ENCODE results near the gene NOCT. TPM values are rescaled to one million over a fixed set of nuclear protein-coding genes. Genes with fewer than 3 reads are reported as not detected.
A peak's percentile ranks its signal among the peaks of the same experiment; 100 is the strongest.

The NOCT gene
- polyA plus RNA-seq (2013, experiment 1 of 4): 6.8 TPM
- polyA plus RNA-seq (2013, experiment 2 of 4): 6.2 TPM
- polyA plus RNA-seq (2013, experiment 3 of 4): 5.5 TPM
- polyA plus RNA-seq (2013, experiment 4 of 4): 6.0 TPM

GRCh38 chr4:139015269-139015947 is at the start of gene NOCT:
NOCT (plus strand) TSS chr4:139015781; CDS start chr4:139015982, 201 bp downstream.
- Histone ChIP-seq H3K27ac (ENCODE audit: insufficient read depth, low read depth, low read length, poor library complexity, severe bottlenecking) (peak within 1 kb of the TSS; percentile 94), H3K4me3 (ENCODE audit: insufficient read depth, low read depth, low read length) (peak within 1 kb of the TSS; percentile 66), H3K4me1 (ENCODE audit: control insufficient read depth, insufficient read depth, low read length) (peaks cover 5% of the 10 kb centered on the region), H3K27me3 (ENCODE audit: control insufficient read depth, insufficient read depth, low read length, poor library complexity, severe bottlenecking) (peaks cover 3% of the 10 kb centered on the region), H3K9me3 (ENCODE audit: control insufficient read depth, low read length) (no peaks in the 10 kb centered on the region), H3K36me3 (ENCODE audit: control insufficient read depth, insufficient read depth, low read length) (no peaks in the 10 kb centered on the region)
- 1% methylated on average over 62 of the region's 62 CpGs for WGBS, 2 experiments

- no peaks in the 10 kb centered on the region for H3K27me3 ChIP-seq (ENCODE audit: control insufficient read depth, insufficient read depth, low read length, poor library complexity, severe bottlenecking)
- H3K4me1 ChIP-seq (ENCODE audit: control insufficient read depth, insufficient read depth, low read length): no peaks in the 10 kb centered on the region
- H3K27ac ChIP-seq (ENCODE audit: insufficient read depth, low read depth, low read length, poor library complexity, severe bottlenecking): no peak overlapping the region
- no peaks in the 10 kb centered on the region for H3K36me3 ChIP-seq (ENCODE audit: control insufficient read depth, insufficient read depth, low read length)
- no peaks in the 10 kb centered on the region for H3K9me3 ChIP-seq (ENCODE audit: control insufficient read depth, low read length)
- WGBS, 2 experiments: 94 to 100% methylated on average over 2 of the region's 3 CpGs
- no peak overlapping the region for H3K4me3 ChIP-seq (ENCODE audit: insufficient read depth, low read depth, low read length)
Measured at GRCh38 chr4:138967313-138967712, 48.3 kb upstream of the NOCT start.

- 35 to 38% methylated on average over 9 of the region's 9 CpGs for WGBS, 2 experiments
- Histone ChIP-seq H3K27me3 (ENCODE audit: control insufficient read depth, insufficient read depth, low read length, poor library complexity, severe bottlenecking) (no peaks in the 10 kb centered on the region), H3K4me1 (ENCODE audit: control insufficient read depth, insufficient read depth, low read length) (peaks cover 6% of the 10 kb centered on the region), H3K4me3 (ENCODE audit: insufficient read depth, low read depth, low read length) (no peak overlapping the region), H3K9me3 (ENCODE audit: control insufficient read depth, low read length) (no peaks in the 10 kb centered on the region), H3K36me3 (ENCODE audit: control insufficient read depth, insufficient read depth, low read length) (no peaks in the 10 kb centered on the region), H3K27ac (ENCODE audit: insufficient read depth, low read depth, low read length, poor library complexity, severe bottlenecking) (no peak overlapping the region)
Measured at GRCh38 chr4:138972956-138973801, 42.4 kb upstream of the NOCT start.

- Histone ChIP-seq H3K9me3 (ENCODE audit: control insufficient read depth, low read length) (no peaks in the 10 kb centered on the region), H3K4me1 (ENCODE audit: control insufficient read depth, insufficient read depth, low read length) (peaks cover 6% of the 10 kb centered on the region), H3K4me3 (ENCODE audit: insufficient read depth, low read depth, low read length) (no peak overlapping the region), H3K36me3 (ENCODE audit: control insufficient read depth, insufficient read depth, low read length) (no peaks in the 10 kb centered on the region), H3K27me3 (ENCODE audit: control insufficient read depth, insufficient read depth, low read length, poor library complexity, severe bottlenecking) (no peaks in the 10 kb centered on the region), H3K27ac (ENCODE audit: insufficient read depth, low read depth, low read length, poor library complexity, severe bottlenecking) (no peak overlapping the region)
- WGBS, 2 experiments: 67 to 68% methylated on average over 4 of the region's 4 CpGs
Measured at GRCh38 chr4:138975225-138975624, 40.4 kb upstream of the NOCT start.

GRCh38 chr4:138976526-138976925 is 39.1 kb upstream of the NOCT start:
- no peaks in the 10 kb centered on the region for H3K36me3 ChIP-seq (ENCODE audit: control insufficient read depth, insufficient read depth, low read length)
- H3K4me1 ChIP-seq (ENCODE audit: control insufficient read depth, insufficient read depth, low read length): peaks cover 6% of the 10 kb centered on the region
- H3K27me3 ChIP-seq (ENCODE audit: control insufficient read depth, insufficient read depth, low read length, poor library complexity, severe bottlenecking): no peaks in the 10 kb centered on the region
- no peaks in the 10 kb centered on the region for H3K9me3 ChIP-seq (ENCODE audit: control insufficient read depth, low read length)
- no peak overlapping the region for H3K4me3 ChIP-seq (ENCODE audit: insufficient read depth, low read depth, low read length)
- no peak overlapping the region for H3K27ac ChIP-seq (ENCODE audit: insufficient read depth, low read depth, low read length, poor library complexity, severe bottlenecking)

- no peak overlapping the region for H3K27ac ChIP-seq (ENCODE audit: insufficient read depth, low read depth, low read length, poor library complexity, severe bottlenecking)
- H3K27me3 ChIP-seq (ENCODE audit: control insufficient read depth, insufficient read depth, low read length, poor library complexity, severe bottlenecking): no peaks in the 10 kb centered on the region
- no peak overlapping the region for H3K4me3 ChIP-seq (ENCODE audit: insufficient read depth, low read depth, low read length)
- H3K4me1 ChIP-seq (ENCODE audit: control insufficient read depth, insufficient read depth, low read length): peaks cover 6% of the 10 kb centered on the region
- H3K36me3 ChIP-seq (ENCODE audit: control insufficient read depth, insufficient read depth, low read length): no peaks in the 10 kb centered on the region
- WGBS, 2 experiments: 60 to 63% methylated on average over 6 of the region's 6 CpGs
- no peaks in the 10 kb centered on the region for H3K9me3 ChIP-seq (ENCODE audit: control insufficient read depth, low read length)
Measured at GRCh38 chr4:138977524-138977923, 38.1 kb upstream of the NOCT start.

GRCh38 chr4:138978028-138978585 is 37.5 kb upstream of the NOCT start:
- 58 to 65% methylated on average over 5 of the region's 5 CpGs for WGBS, 2 experiments
- H3K36me3 ChIP-seq (ENCODE audit: control insufficient read depth, insufficient read depth, low read length): no peaks in the 10 kb centered on the region
- no peak overlapping the region for H3K4me3 ChIP-seq (ENCODE audit: insufficient read depth, low read depth, low read length)
- H3K4me1 ChIP-seq (ENCODE audit: control insufficient read depth, insufficient read depth, low read length): peaks cover 6% of the 10 kb centered on the region
- H3K27ac ChIP-seq (ENCODE audit: insufficient read depth, low read depth, low read length, poor library complexity, severe bottlenecking): no peak overlapping the region
- no peaks in the 10 kb centered on the region for H3K9me3 ChIP-seq (ENCODE audit: control insufficient read depth, low read length)
- no peaks in the 10 kb centered on the region for H3K27me3 ChIP-seq (ENCODE audit: control insufficient read depth, insufficient read depth, low read length, poor library complexity, severe bottlenecking)

GRCh38 chr4:138978600-138978999 is 37.0 kb upstream of the NOCT start:
- peaks cover 6% of the 10 kb centered on the region for H3K4me1 ChIP-seq (ENCODE audit: control insufficient read depth, insufficient read depth, low read length)
- no peak overlapping the region for H3K4me3 ChIP-seq (ENCODE audit: insufficient read depth, low read depth, low read length)
- H3K36me3 ChIP-seq (ENCODE audit: control insufficient read depth, insufficient read depth, low read length): no peaks in the 10 kb centered on the region
- H3K9me3 ChIP-seq (ENCODE audit: control insufficient read depth, low read length): no peaks in the 10 kb centered on the region
- no peak overlapping the region for H3K27ac ChIP-seq (ENCODE audit: insufficient read depth, low read depth, low read length, poor library complexity, severe bottlenecking)
- WGBS, 2 experiments: 84 to 92% methylated on average over 2 to 3 of the region's 3 CpGs
- no peaks in the 10 kb centered on the region for H3K27me3 ChIP-seq (ENCODE audit: control insufficient read depth, insufficient read depth, low read length, poor library complexity, severe bottlenecking)

GRCh38 chr4:138979742-138980141 is 35.8 kb upstream of the NOCT start:
- Histone ChIP-seq H3K27me3 (ENCODE audit: control insufficient read depth, insufficient read depth, low read length, poor library complexity, severe bottlenecking) (no peaks in the 10 kb centered on the region), H3K36me3 (ENCODE audit: control insufficient read depth, insufficient read depth, low read length) (no peaks in the 10 kb centered on the region), H3K4me1 (ENCODE audit: control insufficient read depth, insufficient read depth, low read length) (peaks cover 6% of the 10 kb centered on the region), H3K4me3 (ENCODE audit: insufficient read depth, low read depth, low read length) (no peak overlapping the region), H3K9me3 (ENCODE audit: control insufficient read depth, low read length) (no peaks in the 10 kb centered on the region), H3K27ac (ENCODE audit: insufficient read depth, low read depth, low read length, poor library complexity, severe bottlenecking) (no peak overlapping the region)
- 86 to 93% methylated on average over 2 of the region's 2 CpGs for WGBS, 2 experiments

GRCh38 chr4:138981930-138982390 is 33.6 kb upstream of the NOCT start:
- H3K27ac ChIP-seq (ENCODE audit: insufficient read depth, low read depth, low read length, poor library complexity, severe bottlenecking): no peak overlapping the region
- H3K9me3 ChIP-seq (ENCODE audit: control insufficient read depth, low read length): no peaks in the 10 kb centered on the region
- H3K4me3 ChIP-seq (ENCODE audit: insufficient read depth, low read depth, low read length): no peak overlapping the region
- WGBS, 2 experiments: 79 to 86% methylated on average over 4 of the region's 4 CpGs
- H3K36me3 ChIP-seq (ENCODE audit: control insufficient read depth, insufficient read depth, low read length): no peaks in the 10 kb centered on the region
- no peaks in the 10 kb centered on the region for H3K27me3 ChIP-seq (ENCODE audit: control insufficient read depth, insufficient read depth, low read length, poor library complexity, severe bottlenecking)
- peaks cover 6% of the 10 kb centered on the region for H3K4me1 ChIP-seq (ENCODE audit: control insufficient read depth, insufficient read depth, low read length)

Measured in ectodermal cell (in vitro differentiated cells).